Activated CD8-positive, alpha-beta memory T cell treated with anti-CD3 and anti-CD28 coated beads, Interleukin-2, amount 50 U/mL, for 4 hours (primary cell): Measurements from ENCODE around the gene ENO4.

Experiments
- DNase-seq: peaks from one replicate; pipeline ENCODE4 v3.0.0-alpha.2; 2020

Gene ENO4

GRCh38 chr10:116919164-116919563 is 69.9 kb downstream of the ENO4 start:
- DNase-seq = no peak

GRCh38 chr10:116919706-116920105 is 70.4 kb downstream of the ENO4 start:
- no peak for DNase-seq

DNA sequence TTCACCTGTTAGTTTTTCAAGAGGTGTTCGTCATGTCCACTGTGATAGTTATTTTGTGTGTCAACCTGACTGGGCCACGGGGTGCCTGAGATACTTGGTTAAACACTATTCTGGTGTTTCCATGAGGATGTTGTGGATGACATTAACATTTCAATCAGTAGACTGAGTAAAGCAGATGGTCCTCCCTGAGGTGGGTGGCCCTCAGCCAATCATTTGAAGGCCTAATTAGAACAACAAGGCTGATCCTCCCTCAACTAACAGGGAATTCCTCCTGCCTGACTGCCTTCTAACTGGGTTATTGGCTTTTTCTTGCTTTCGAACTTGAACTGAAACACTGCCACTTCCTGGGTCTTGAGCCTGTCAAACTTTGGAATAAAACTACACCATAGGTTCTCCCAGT is 75.8 kb downstream of the ENO4 start:
- no peak for DNase-seq

DNA sequence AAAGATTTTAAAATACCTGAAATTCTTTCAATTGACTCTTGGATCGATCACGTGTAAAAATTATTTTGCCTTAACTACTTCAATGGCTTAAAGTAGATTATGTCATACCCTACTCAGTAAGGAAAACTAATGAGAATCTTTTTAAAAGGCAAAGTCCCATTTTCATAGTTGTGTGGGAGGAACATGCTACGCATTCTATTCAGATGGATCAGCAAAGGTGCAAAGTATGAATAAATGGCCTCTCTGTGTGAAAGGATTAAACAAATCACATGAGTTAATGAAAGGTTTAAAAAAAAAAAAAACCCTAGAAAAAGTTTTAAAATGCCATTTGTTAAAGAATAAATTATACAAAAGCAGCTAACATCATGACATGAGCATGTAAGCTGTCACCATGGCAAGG is 77.1 kb downstream of the ENO4 start:
- DNase-seq = no peak

- DNase-seq = no peak
Observed at GRCh38 chr10:116931806-116932205, 82.5 kb downstream of the ENO4 start.
